COLO829 (cell line): ENCODE measurements around the gene TOX2.
A peak's percentile ranks its signal among the peaks of the same experiment; 100 is the strongest.

Source experiments
- DNase-seq: peaks from one replicate; pipeline ENCODE4 v3.0.0; 2012; ENCODE audit warnings: low spot score

The TOX2 gene

GRCh38 chr20:44075191-44075949 lies 160.7 kb downstream of the TOX2 start:
- DNase-seq = no peak

GRCh38 chr20:44075950-44076232 lies 161.2 kb downstream of the TOX2 start:
- no peak for DNase-seq

GRCh38 chr20:44079291-44079690 lies 164.6 kb downstream of the TOX2 start:
- DNase-seq = no peak

- DNase-seq = no peak
These were observed 165.4 kb downstream of the TOX2 start for GRCh38 chr20:44080064-44080463.

GRCh38 chr20:44080646-44081267 lies 166.1 kb downstream of the TOX2 start:
- peak; percentile 92 for DNase-seq

- no peak for DNase-seq
These were observed 166.8 kb downstream of the TOX2 start for GRCh38 chr20:44081476-44081875.

- DNase-seq = no peak
These were observed 167.2 kb downstream of the TOX2 start for GRCh38 chr20:44081888-44082287.

GRCh38 chr20:44083220-44083933 lies 168.7 kb downstream of the TOX2 start:
- no peak for DNase-seq

GRCh38 chr20:44084439-44084838 lies 169.8 kb downstream of the TOX2 start:
- DNase-seq = no peak

GRCh38 chr20:44084891-44085290 lies 170.2 kb downstream of the TOX2 start:
- no peak for DNase-seq

GRCh38 chr20:44085616-44086434 lies 171.2 kb downstream of the TOX2 start:
- DNase-seq = no peak

GRCh38 chr20:44087051-44087856 lies 172.6 kb downstream of the TOX2 start:
- no peak for DNase-seq

GRCh38 chr20:44087857-44088120 lies 173.1 kb downstream of the TOX2 start:
- DNase-seq = no peak

- DNase-seq = peak; percentile 59
These were observed 175.5 kb downstream of the TOX2 start for GRCh38 chr20:44089987-44090674.

- no peak for DNase-seq
These were observed 176.4 kb downstream of the TOX2 start for GRCh38 chr20:44091026-44091425.

GRCh38 chr20:44092551-44093248 lies 178.0 kb downstream of the TOX2 start:
- DNase-seq = peak; percentile 51

GRCh38 chr20:44093249-44093582 lies 178.6 kb downstream of the TOX2 start:
- no peak for DNase-seq

- DNase-seq = no peak
These were observed 181.2 kb downstream of the TOX2 start for GRCh38 chr20:44095831-44096230.

GRCh38 chr20:44097521-44098255 lies 183.0 kb downstream of the TOX2 start:
- no peak for DNase-seq

GRCh38 chr20:44098256-44098630 lies 183.6 kb downstream of the TOX2 start:
- no peak for DNase-seq
